Stimulated activated CD4-positive, alpha-beta T cell treated with anti-CD3 and anti-CD28 coated beads, Interleukin-1b, Interleukin-23, amount 100 ng/mL, for 48 hours (primary cell): ENCODE data around the gene LAYN.

Experiments used
- DNase-seq: peaks from one replicate; pipeline ENCODE4 v3.0.0-alpha.2; 2020

Gene LAYN

GRCh38 chr11:111562692-111563389, 22.3 kb downstream of the LAYN start:
- no peak for DNase-seq

- peak; percentile 55 for DNase-seq
Observed at GRCh38 chr11:111565114-111565720, 24.7 kb downstream of the LAYN start.

- DNase-seq = no peak
Observed at GRCh38 chr11:111566324-111566723, 25.8 kb downstream of the LAYN start.

- no peak for DNase-seq
Observed at GRCh38 chr11:111569476-111569875, 29.0 kb downstream of the LAYN start.

- DNase-seq = no peak
Observed at GRCh38 chr11:111570796-111571195, 30.3 kb downstream of the LAYN start.

GRCh38 chr11:111571829-111572501, 31.4 kb downstream of the LAYN start:
- no peak for DNase-seq

GRCh38 chr11:111572581-111572980, 32.1 kb downstream of the LAYN start:
- no peak for DNase-seq

- DNase-seq = no peak
Observed at GRCh38 chr11:111573821-111574249, 33.3 kb downstream of the LAYN start.

- DNase-seq = no peak
Observed at GRCh38 chr11:111574373-111575225, 34.1 kb downstream of the LAYN start.

- no peak for DNase-seq
Observed at GRCh38 chr11:111575740-111576139, 35.2 kb downstream of the LAYN start.

- no peak for DNase-seq
Observed at GRCh38 chr11:111577821-111578220, 37.3 kb downstream of the LAYN start.

GRCh38 chr11:111581341-111581740, 40.8 kb downstream of the LAYN start:
- DNase-seq = no peak

- no peak for DNase-seq
Observed at GRCh38 chr11:111582163-111582562, 41.6 kb downstream of the LAYN start.

- DNase-seq = no peak
Observed at GRCh38 chr11:111582881-111583280, 42.4 kb downstream of the LAYN start.

GRCh38 chr11:111585371-111585770, 44.9 kb downstream of the LAYN start:
- DNase-seq = no peak

- DNase-seq = no peak
Observed at GRCh38 chr11:111586388-111586831, 45.9 kb downstream of the LAYN start.

- DNase-seq = no peak
Observed at GRCh38 chr11:111589114-111589513, 48.6 kb downstream of the LAYN start.

GRCh38 chr11:111589886-111590499, 49.5 kb downstream of the LAYN start:
- no peak for DNase-seq

- DNase-seq = no peak
Observed at GRCh38 chr11:111591187-111591960, 50.9 kb downstream of the LAYN start.

- no peak for DNase-seq
Observed at GRCh38 chr11:111592491-111592890, 52.0 kb downstream of the LAYN start.

GRCh38 chr11:111596319-111596718, 55.8 kb downstream of the LAYN start:
- no peak for DNase-seq

- no peak for DNase-seq
Observed at GRCh38 chr11:111598148-111598547, 57.6 kb downstream of the LAYN start.
